HG02943 (cell line): ENCODE data around the gene FLOT1.
A peak's percentile ranks its signal among the peaks of the same experiment; 100 is the strongest.

Experiments
- ATAC-seq: cut with Tn5 transposase; IDR thresholded peaks from one replicate; pipeline ENCODE4 v1.9.1; 2021; ENCODE audit warnings: mild to moderate bottlenecking, low read depth, moderate library complexity; ENCODE audit not compliant: unreplicated experiment

The FLOT1 gene

GRCh38 chr6:30742316-30743098 is at the start of gene FLOT1:
Gene FLOT1 (minus strand): TSS chr6:30742687. CDS start chr6:30742189, 498 bp downstream.
- peak; percentile 62 for ATAC-seq

- ATAC-seq = no peak
Observed at GRCh38 chr6:30790724-30791383, 48.4 kb upstream of the FLOT1 start.

DNA sequence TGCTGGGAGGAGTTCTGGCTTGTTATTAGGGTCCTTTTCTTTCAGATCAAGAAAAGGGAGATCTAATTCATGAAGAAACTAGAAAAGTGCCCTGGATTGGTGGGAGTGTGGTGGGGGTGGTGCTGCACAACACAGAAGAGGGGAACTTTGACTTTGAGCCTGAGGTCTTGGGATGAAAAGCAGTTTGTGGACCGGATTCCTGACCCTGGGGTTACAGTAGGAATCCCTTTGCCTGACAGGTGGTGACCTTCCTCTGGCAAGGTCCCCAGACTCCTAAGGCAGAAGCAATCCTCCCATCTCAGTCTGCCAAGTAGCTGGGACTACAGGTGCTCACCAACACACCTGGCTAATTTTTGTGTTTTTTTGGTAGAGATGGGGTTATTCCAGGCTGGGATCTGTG is 47.1 kb upstream of the FLOT1 start:
- ATAC-seq = no peak

- no peak for ATAC-seq
Observed at GRCh38 chr6:30787954-30788353, 45.5 kb upstream of the FLOT1 start.

DNA sequence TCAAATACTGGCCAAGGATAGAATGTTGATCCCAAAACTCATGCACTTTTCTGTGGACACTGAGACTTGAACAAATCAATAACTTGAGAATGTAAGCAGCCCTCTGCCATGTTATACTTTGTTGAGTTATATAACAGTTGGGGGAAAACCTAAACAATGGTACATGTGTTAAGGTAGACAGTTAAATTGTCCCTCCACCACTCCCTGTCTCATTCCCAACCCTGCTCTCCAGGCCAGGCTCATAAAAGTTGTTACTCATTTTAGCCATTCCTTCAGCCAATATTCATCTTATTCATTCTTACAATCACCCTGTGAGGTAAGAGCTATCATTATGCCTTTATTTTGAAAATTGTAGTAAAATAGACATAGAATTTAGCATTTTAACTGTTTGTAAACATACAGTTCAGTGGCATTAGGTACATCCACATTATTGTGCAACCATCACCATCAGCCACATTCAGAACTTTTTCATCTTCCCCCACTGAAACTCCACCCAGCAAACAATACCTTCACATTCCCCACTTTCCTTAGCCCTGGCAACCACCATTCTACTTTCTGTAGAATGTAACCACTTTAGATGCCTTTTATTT is 40.0 kb upstream of the FLOT1 start:
- no peak for ATAC-seq

- no peak for ATAC-seq
Observed at GRCh38 chr6:30781743-30782424, 39.4 kb upstream of the FLOT1 start.

GRCh38 chr6:30781395-30781742 is 38.9 kb upstream of the FLOT1 start:
- no peak for ATAC-seq

- ATAC-seq = no peak
Observed at GRCh38 chr6:30780642-30780920, 38.1 kb upstream of the FLOT1 start.

DNA sequence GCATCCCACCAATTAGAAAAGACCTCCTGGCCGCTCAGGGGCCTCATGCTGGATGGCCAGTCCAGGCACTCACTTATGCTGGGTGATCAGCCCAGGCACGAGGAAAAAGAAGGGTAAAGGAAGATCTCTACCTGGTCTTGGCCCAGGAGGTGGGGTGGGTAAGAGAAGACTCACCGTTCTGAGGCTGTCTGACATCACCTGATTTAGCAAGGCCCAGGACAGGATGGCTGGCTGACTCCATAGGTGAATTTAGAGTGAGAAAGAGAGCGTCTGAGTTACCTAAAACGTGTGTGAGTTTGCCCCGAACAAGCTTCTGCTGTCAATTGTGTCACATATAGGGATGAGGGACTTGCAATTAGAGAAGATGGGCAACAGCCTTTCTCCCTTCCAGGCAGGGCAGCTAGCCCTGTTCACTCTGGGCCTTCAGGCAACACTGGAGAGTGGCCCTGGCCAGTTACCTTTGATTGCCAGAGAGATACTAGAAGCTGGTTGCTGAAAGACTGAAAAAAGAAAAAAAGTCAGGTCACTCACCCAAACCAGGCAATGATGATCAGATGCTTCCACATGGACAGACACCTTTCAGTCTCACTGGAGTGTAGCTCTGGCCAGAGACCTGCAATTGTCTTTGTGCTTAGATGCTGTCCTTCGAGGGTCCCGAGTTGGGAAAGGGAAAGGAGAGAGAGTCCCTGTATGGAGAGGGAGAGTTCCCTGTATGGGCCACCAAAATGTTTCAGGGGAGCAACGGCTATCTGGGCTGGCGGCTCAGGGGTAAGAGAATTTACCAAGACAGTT is 37.6 kb upstream of the FLOT1 start:
- ATAC-seq = no peak

- no peak for ATAC-seq
Observed at GRCh38 chr6:30778001-30778635, 35.6 kb upstream of the FLOT1 start.

GRCh38 chr6:30777155-30777485 is 34.6 kb upstream of the FLOT1 start:
- ATAC-seq = no peak

- ATAC-seq = no peak
Observed at GRCh38 chr6:30776390-30777154, 34.1 kb upstream of the FLOT1 start.

DNA sequence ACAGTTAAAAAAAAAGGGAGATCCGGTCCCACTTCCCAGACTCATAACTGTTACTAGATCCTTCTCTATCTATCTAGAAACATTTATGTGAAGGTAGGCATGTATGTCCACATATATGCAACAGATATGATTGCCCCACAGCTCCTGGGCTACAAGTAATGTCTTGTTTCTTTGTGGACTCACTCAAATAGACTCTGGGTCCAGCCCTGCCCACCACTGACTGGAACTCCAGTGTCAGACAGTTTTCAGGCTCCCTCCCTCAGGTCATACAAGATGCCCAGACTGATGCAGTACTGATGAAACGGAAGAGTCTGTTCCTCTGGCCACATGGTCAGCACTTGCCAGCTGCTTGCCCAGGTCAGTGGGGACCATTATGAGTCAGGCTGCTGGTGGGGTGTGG is 32.6 kb upstream of the FLOT1 start:
- ATAC-seq = no peak

GRCh38 chr6:30774701-30775100 is 32.2 kb upstream of the FLOT1 start:
- ATAC-seq = no peak

DNA sequence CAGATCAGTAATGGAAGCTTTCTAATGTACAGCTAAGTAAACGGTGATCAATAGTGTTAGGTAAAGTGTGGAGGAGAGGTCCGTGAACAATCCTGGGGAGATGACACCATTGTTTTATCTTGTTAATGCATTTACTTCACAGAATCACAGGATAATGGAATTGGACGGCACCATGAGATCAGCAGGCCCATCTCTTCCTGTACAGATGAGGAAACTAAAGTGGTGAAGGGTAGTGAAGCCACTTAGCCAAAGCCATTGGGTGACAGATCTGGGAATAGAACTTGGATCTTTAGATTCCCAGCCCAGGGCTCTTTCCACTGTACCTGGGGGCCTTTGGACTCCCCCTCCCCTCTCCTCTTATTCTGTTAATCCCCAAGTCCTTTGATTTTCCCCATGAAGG is 28.1 kb upstream of the FLOT1 start:
- no peak for ATAC-seq

- ATAC-seq = no peak
Observed at GRCh38 chr6:30769853-30770524, 27.5 kb upstream of the FLOT1 start.

GRCh38 chr6:30769088-30769852 is 26.8 kb upstream of the FLOT1 start:
- ATAC-seq = no peak

DNA sequence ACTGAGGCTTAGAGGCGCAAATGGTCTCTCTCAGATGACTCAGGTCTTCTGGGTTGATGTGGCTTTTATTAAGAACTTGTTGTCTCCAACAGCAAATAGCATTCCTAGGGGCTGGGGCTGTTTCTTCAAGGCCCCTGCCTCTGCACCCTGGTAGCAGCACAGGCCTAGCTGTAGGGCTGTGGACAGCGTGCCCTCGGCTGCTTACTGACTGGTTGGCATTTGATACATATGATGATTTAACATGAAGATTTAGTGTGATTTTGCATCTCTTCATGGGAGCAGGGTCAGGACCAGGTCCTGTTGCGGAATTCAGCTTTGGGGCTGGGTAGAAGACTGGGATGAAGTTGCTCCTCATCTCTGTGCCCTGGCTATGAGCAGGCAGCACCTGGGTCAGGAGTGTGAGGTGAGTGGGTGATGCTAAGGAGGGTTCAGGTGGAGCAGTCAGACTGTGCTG is 26.2 kb upstream of the FLOT1 start:
- ATAC-seq = no peak
